HL-60 (cell line): ENCODE measurements around the gene SERPINB13.

Source experiments
- DNase-seq, 2 experiments: peaks; one replicate each; pipeline ENCODE4 v3.0.0-alpha.2; 2010 to 2020; ENCODE audit warnings: low read depth in 1 of 2, low spot score in 1 of 2
- H3K27ac ChIP-seq: fragments of 250-450 bp; sonication (Bioruptor Pico); replicated peaks from 2 replicates; pipeline ENCODE4 v1.5.1; 2020; ENCODE audit warnings: mild to moderate bottlenecking, moderate library complexity
- H3K27me3 ChIP-seq: fragments of 250-450 bp; sonication (Bioruptor Pico); 2 replicates; pipeline ENCODE4 v1.5.1; 2021; ENCODE audit warnings: mild to moderate bottlenecking, moderate library complexity; ENCODE audit not compliant: insufficient read depth, poor library complexity, severe bottlenecking
- H3K4me3 ChIP-seq: replicated peaks from 2 replicates; pipeline ENCODE4 v1.5.1; 2011; ENCODE audit warnings: mild to moderate bottlenecking, control low read depth, low read length; ENCODE audit not compliant: insufficient read depth
- GABPA ChIP-seq: IDR thresholded peaks from 2 replicates; pipeline ENCODE4 v1.6.1; 2012; ENCODE audit warnings: low read depth
- POLR2AphosphoS5 ChIP-seq: IDR thresholded peaks from 2 replicates; pipeline ENCODE4 v1.6.1; 2012; ENCODE audit warnings: low read depth
- SPI1 ChIP-seq: IDR thresholded peaks from 2 replicates; pipeline ENCODE4 v1.6.1; 2012; ENCODE audit warnings: low read depth, mild to moderate bottlenecking, borderline replicate concordance
- TF ChIP-seq, protein P1 (sequence below): IDR thresholded peaks from 2 replicates; pipeline ENCODE4 v1.6.1; 2012; ENCODE audit warnings: low read depth; ENCODE audit not compliant: insufficient replicate concordance
- TF ChIP-seq, protein P2 (sequence below): IDR thresholded peaks from one replicate; pipeline ENCODE4 v1.5.1; 2011; ENCODE audit warnings: low read length, control low read depth, inconsistent platforms; ENCODE audit not compliant: insufficient read depth

The SERPINB13 gene

DNA sequence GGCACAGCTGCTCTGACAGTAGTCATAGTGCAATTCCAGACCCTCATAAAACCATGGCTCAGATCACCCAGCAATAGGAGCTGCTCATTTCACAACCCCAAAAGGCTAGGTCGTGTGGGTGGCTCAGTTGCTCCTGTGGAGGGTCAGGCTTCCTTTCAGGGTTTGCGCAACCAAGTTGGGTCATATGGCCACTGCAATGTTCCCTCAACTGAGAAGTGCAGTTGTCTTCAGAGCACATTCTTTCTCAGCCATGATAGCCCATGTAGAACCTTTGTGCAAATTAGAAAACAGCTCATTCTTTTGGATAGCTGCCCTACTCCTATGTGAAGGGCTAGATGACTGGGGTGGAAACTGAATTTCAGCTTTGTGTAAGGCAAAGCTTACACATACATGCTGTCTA lies 3.2 kb downstream of the SERPINB13 start:
- Histone ChIP-seq H3K27me3 (no peaks in the 10 kb centered on the region), H3K27ac (peak overlapping the region; percentile 72), H3K4me3 (no peak overlapping the region)
- DNase-seq, result peak; percentile 95 to 98
- TF ChIP-seq GABPA (no peak), POLR2AphosphoS5 (peak; percentile 77), SPI1 (peak; percentile 30; the same call in 1 of the 2 replicates)
- TF ChIP-seq, protein P1, sequence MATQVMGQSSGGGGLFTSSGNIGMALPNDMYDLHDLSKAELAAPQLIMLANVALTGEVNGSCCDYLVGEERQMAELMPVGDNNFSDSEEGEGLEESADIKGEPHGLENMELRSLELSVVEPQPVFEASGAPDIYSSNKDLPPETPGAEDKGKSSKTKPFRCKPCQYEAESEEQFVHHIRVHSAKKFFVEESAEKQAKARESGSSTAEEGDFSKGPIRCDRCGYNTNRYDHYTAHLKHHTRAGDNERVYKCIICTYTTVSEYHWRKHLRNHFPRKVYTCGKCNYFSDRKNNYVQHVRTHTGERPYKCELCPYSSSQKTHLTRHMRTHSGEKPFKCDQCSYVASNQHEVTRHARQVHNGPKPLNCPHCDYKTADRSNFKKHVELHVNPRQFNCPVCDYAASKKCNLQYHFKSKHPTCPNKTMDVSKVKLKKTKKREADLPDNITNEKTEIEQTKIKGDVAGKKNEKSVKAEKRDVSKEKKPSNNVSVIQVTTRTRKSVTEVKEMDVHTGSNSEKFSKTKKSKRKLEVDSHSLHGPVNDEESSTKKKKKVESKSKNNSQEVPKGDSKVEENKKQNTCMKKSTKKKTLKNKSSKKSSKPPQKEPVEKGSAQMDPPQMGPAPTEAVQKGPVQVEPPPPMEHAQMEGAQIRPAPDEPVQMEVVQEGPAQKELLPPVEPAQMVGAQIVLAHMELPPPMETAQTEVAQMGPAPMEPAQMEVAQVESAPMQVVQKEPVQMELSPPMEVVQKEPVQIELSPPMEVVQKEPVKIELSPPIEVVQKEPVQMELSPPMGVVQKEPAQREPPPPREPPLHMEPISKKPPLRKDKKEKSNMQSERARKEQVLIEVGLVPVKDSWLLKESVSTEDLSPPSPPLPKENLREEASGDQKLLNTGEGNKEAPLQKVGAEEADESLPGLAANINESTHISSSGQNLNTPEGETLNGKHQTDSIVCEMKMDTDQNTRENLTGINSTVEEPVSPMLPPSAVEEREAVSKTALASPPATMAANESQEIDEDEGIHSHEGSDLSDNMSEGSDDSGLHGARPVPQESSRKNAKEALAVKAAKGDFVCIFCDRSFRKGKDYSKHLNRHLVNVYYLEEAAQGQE, result no peak
- TF ChIP-seq, protein P2, sequence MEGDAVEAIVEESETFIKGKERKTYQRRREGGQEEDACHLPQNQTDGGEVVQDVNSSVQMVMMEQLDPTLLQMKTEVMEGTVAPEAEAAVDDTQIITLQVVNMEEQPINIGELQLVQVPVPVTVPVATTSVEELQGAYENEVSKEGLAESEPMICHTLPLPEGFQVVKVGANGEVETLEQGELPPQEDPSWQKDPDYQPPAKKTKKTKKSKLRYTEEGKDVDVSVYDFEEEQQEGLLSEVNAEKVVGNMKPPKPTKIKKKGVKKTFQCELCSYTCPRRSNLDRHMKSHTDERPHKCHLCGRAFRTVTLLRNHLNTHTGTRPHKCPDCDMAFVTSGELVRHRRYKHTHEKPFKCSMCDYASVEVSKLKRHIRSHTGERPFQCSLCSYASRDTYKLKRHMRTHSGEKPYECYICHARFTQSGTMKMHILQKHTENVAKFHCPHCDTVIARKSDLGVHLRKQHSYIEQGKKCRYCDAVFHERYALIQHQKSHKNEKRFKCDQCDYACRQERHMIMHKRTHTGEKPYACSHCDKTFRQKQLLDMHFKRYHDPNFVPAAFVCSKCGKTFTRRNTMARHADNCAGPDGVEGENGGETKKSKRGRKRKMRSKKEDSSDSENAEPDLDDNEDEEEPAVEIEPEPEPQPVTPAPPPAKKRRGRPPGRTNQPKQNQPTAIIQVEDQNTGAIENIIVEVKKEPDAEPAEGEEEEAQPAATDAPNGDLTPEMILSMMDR, result no peak

DNA sequence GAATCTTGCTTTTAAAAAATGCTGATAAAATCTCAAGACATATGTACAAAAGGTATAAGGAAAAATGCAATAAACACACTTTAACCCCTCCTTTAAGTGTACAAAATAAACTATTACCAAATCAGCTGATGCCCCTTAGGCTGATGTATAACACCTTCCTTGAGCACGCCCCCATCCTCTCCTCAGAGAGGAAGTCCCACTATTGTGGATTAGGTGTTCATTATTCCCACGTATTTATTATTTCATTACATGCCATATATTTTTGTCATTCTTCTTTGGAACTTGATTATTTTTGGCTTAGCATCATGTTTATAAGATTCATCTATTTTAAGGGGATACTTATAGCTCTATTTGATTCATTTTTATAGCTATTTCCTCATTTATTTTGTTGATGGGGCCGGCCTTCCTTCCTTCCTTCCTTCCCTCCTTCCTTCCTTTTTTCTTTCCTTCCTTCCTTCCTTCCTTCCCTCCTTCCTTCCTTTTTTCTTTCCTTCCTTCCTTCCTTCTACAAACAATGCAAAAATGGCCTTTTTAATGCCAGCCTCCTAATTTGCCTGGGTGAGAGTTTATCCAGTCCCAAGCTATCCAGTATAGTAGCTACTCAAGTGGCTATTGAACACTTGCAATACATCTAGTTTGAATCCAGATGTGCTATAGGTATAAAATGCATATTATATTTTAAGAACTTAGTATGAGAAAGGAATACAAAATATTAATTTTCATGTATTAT lies 4.0 kb downstream of the SERPINB13 start:
- H3K4me3 ChIP-seq, result no peak overlapping the region
- DNase-seq, result no peak
- TF ChIP-seq POLR2AphosphoS5 (no peak), GABPA (no peak), SPI1 (peak; percentile 39; the same call in 1 of the 2 replicates)
- TF ChIP-seq, protein P1, result no peak
- TF ChIP-seq, protein P2, result no peak
- H3K27ac ChIP-seq, result peak overlapping the region; percentile 72
- no peaks in the 10 kb centered on the region for H3K27me3 ChIP-seq

DNA sequence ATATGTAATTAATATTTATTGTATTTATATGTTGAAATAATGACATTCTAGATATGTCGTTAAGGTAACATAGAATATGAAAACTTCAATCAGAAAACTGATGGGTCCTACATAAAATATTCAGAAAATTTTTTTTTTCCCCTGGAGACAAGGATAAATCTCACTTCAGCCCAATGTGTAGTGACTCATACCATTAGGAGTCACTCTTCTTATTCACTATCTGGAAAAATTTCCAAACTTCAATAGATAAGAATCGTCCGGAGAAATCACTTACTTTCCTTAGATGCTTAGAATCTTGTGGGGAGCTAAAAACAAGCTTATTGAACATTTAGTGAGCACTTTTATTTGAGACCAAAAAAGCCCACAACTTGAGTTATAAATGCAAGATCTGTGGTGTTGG lies 4.6 kb downstream of the SERPINB13 start:
- no peak for DNase-seq
- H3K27ac ChIP-seq, result no peak overlapping the region
- H3K4me3 ChIP-seq, result no peak overlapping the region
- no peaks in the 10 kb centered on the region for H3K27me3 ChIP-seq
- TF ChIP-seq SPI1, result no peak
- TF ChIP-seq POLR2AphosphoS5, result no peak
- TF ChIP-seq GABPA, result no peak
- TF ChIP-seq, protein P2, result no peak
- TF ChIP-seq, protein P1, result no peak
